GM13977 (cell line): ENCODE measurements around the gene MICOS13.

Experiments
- DNase-seq: peaks from one replicate; pipeline ENCODE4 v3.0.0; 2012; ENCODE audit warnings: low spot score
- in situ Hi-C: fragments of 300-500 bp; cut with MboI; formaldehyde crosslinking; loops from one replicate; pipeline ENCODE4 v1.12.0; 2022; ENCODE audit warnings: low sequenced_read_pairs, low pct_unique_long_range_greater_than_20kb, mixed read lengths, inconsistent platforms; ENCODE audit not compliant: unreplicated experiment
- TF ChIP-seq, protein P1 (sequence below): IDR thresholded peaks from 2 replicates; pipeline ENCODE4 v1.5.1; 2012; ENCODE audit warnings: mild to moderate bottlenecking, control low read depth; ENCODE audit not compliant: insufficient read depth; ENCODE audit errors: extremely low read depth, missing control alignments

MICOS13 gene

GRCh38 chr19:5665781-5666513, 14.4 kb downstream of the MICOS13 start:
- DNase-seq: peak; percentile 52
- in situ Hi-C loops: no loop called here
- TF ChIP-seq, protein P1, sequence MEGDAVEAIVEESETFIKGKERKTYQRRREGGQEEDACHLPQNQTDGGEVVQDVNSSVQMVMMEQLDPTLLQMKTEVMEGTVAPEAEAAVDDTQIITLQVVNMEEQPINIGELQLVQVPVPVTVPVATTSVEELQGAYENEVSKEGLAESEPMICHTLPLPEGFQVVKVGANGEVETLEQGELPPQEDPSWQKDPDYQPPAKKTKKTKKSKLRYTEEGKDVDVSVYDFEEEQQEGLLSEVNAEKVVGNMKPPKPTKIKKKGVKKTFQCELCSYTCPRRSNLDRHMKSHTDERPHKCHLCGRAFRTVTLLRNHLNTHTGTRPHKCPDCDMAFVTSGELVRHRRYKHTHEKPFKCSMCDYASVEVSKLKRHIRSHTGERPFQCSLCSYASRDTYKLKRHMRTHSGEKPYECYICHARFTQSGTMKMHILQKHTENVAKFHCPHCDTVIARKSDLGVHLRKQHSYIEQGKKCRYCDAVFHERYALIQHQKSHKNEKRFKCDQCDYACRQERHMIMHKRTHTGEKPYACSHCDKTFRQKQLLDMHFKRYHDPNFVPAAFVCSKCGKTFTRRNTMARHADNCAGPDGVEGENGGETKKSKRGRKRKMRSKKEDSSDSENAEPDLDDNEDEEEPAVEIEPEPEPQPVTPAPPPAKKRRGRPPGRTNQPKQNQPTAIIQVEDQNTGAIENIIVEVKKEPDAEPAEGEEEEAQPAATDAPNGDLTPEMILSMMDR: peak; percentile 12

DNA sequence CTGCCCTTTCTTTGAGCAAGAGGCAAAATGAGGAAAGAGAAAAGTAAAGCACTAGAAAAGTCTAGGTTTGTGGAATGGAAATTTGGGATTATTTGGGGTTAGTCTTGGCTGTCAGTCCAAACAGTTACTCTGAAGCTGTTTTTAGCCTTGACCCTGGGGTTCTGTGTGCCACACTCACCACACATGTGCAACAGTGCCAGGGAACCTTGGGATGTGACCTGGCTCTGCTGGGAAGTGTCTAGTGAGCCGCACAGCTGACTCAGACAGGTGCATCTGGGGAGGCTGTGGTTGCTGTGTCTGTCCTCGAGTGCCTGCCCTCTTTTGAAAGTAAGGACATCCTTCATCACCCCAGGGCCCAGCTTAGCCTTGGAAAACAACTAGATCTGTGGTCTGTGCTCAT, 15.8 kb downstream of the MICOS13 start:
- no peak for DNase-seq
- in situ Hi-C loops: no loop called here
- TF ChIP-seq, protein P1: no peak

- TF ChIP-seq, protein P1: no peak
- in situ Hi-C loops: no loop called here
- no peak for DNase-seq
These were observed 16.4 kb downstream of the MICOS13 start for GRCh38 chr19:5663904-5664303.

DNA sequence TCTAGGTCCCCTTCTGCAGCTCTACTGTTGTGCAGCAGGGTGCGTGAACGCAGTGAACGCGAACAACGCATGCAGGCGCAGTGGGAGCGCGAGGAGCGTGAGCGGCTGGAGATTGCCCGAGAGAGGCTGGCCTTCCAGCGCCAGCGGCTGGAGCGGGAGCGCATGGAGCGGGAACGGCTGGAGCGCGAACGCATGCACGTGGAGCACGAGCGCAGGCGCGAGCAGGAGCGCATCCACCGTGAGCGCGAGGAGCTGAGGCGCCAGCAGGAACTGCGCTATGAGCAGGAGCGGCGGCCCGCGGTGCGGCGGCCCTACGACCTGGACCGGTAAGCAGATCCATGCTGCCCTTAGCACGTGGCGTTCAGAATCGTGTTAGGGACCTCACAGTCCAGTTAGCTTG, 18.8 kb downstream of the MICOS13 start:
- in situ Hi-C loops: no loop called here
- TF ChIP-seq, protein P1: no peak
- no peak for DNase-seq

DNA sequence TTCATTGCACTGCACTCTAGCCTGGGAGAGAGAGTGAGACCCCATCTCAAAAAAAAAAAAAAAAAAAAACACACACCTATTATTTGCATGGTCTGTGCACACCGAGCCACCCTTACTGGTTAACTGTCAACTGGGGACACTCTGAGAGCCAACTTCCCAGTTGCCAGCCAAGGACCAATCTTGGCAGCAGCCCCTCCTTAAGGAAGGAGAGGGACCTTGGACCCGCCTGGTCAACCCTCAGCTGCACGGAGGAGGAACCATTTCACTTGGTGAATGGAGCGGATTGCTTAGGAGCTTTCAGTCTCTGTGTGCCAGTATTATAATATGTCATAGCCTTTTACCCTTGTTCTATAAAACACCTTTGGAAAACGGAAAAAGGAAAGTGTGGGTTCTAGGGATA, 24.9 kb downstream of the MICOS13 start:
- DNase-seq: no peak
- in situ Hi-C loops: no loop called here
- TF ChIP-seq, protein P1: no peak

DNA sequence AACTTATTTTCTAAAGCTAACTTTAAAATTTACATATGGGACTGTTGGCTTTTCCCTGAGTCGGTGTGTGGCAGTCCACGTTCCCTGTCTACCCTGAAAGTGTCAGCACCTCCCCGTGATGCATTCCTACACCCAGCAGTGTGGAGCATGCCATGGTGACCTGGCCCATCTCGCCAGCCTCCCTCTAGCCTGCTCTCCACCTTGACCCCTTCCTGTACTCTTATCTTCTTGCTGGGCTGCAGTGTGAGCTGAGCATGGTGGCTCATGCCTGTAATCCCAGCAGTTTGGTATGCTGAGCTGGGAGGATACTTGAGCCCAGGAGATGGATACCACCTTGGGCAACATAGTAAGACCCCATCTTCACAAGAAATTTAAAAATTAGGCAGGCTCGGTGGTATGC, 25.4 kb downstream of the MICOS13 start:
- no peak for DNase-seq
- TF ChIP-seq, protein P1: no peak
- in situ Hi-C loops: no loop called here
